GM23338 (cell line): ENCODE data around the gene C12orf54. TPM values are rescaled to one million over a fixed set of nuclear protein-coding genes. Genes with fewer than 3 reads are reported as not detected.
"Not testable (repeated sequence)": the region's sequence is repeated elsewhere in the genome, so short reads cannot be mapped to it uniquely, and the experiment has no call there.

Experiments used
- ATAC-seq: fragments of 200-7000 bp; cut with Tn5 transposase; 3 replicates; pipeline ENCODE4 v1.9.1; 2020
- DNase-seq: peaks from one replicate; pipeline ENCODE4 v3.0.0-alpha.2; 2015; ENCODE audit warnings: low spot score
- H2AFZ ChIP-seq: fragments of 200-600 bp; sonication (generic); 2 replicates; pipeline ENCODE4 v1.8.0; 2016; ENCODE audit warnings: antibody characterized with exemption, mild to moderate bottlenecking, moderate library complexity
- H3F3A ChIP-seq: fragments of 200-600 bp; sonication (generic); replicated peaks from 2 replicates; pipeline ENCODE4 v1.8.0; 2017; ENCODE audit warnings: antibody characterized with exemption, mixed run types, low read depth
- H3K27ac ChIP-seq: fragments of 200-600 bp; sonication (generic); 2 replicates; pipeline ENCODE4 v1.6.1; 2016; ENCODE audit warnings: low read depth
- H3K27me3 ChIP-seq: fragments of 200-600 bp; sonication (generic); 2 replicates; pipeline ENCODE4 v1.8.0; 2016; ENCODE audit warnings: mild to moderate bottlenecking, mixed run types, moderate library complexity; ENCODE audit not compliant: insufficient read depth
- H3K36me3 ChIP-seq: fragments of 200-600 bp; sonication (generic); 2 replicates; pipeline ENCODE4 v1.8.0; 2016; ENCODE audit warnings: mild to moderate bottlenecking; ENCODE audit not compliant: insufficient read depth
- H3K4me1 ChIP-seq: fragments of 200-600 bp; sonication (generic); 2 replicates; pipeline ENCODE4 v1.8.0; 2016; ENCODE audit warnings: mild to moderate bottlenecking, moderate library complexity; ENCODE audit not compliant: insufficient read depth
- H3K4me2 ChIP-seq: fragments of 200-600 bp; sonication (generic); 2 replicates; pipeline ENCODE4 v1.7.1; 2017; ENCODE audit warnings: mixed run types
- H3K4me3 ChIP-seq: fragments of 200-600 bp; sonication (generic); 2 replicates; pipeline ENCODE4 v1.6.1; 2016; ENCODE audit warnings: mixed run types
- H3K79me2 ChIP-seq: fragments of 200-600 bp; sonication (generic); replicated peaks from 2 replicates; pipeline ENCODE4 v1.8.0; 2017; ENCODE audit warnings: mild to moderate bottlenecking; ENCODE audit not compliant: insufficient read depth
- H3K9me2 ChIP-seq: fragments of 200-600 bp; sonication (generic); 2 replicates; pipeline ENCODE4 v1.8.0; 2017; ENCODE audit not compliant: insufficient read depth
- H4K20me1 ChIP-seq: fragments of 200-600 bp; sonication (generic); replicated peaks from 2 replicates; pipeline ENCODE4 v1.8.0; 2017; ENCODE audit warnings: mild to moderate bottlenecking; ENCODE audit not compliant: insufficient read depth
- H3K27ac Mint-ChIP-seq: 2 replicates; pipeline ENCODE4 v1.8.0; 2020; ENCODE audit warnings: inconsistent platforms, mild to moderate bottlenecking, moderate library complexity, mixed read lengths
- H3K27me3 Mint-ChIP-seq: 3 replicates; pipeline ENCODE4 v1.8.0; 2022; ENCODE audit warnings: low read depth, mild to moderate bottlenecking, moderate library complexity, mixed read lengths, inconsistent platforms; ENCODE audit not compliant: insufficient read depth, poor library complexity
- H3K36me3 Mint-ChIP-seq: 3 replicates; pipeline ENCODE4 v1.8.0; 2021; ENCODE audit warnings: low read depth, mild to moderate bottlenecking, inconsistent platforms, moderate library complexity, mixed read lengths
- H3K4me1 Mint-ChIP-seq: 3 replicates; pipeline ENCODE4 v1.8.0; 2020; ENCODE audit warnings: mild to moderate bottlenecking, inconsistent platforms, mixed read lengths
- H3K4me3 Mint-ChIP-seq: 3 replicates; pipeline ENCODE4 v1.8.0; 2021; ENCODE audit warnings: moderate library complexity, mild to moderate bottlenecking, inconsistent platforms, mixed read lengths
- H3K9me3 Mint-ChIP-seq: 3 replicates; pipeline ENCODE4 v1.8.0; 2020; ENCODE audit warnings: moderate library complexity, mild to moderate bottlenecking, inconsistent platforms, mixed read lengths
- CREB1 ChIP-seq: fragments of 250-450 bp; sonication (Bioruptor Pico); IDR thresholded peaks from 2 replicates; pipeline ENCODE4 v1.5.0; 2020; ENCODE audit warnings: low read depth, mild to moderate bottlenecking, moderate library complexity
- NANOG ChIP-seq: IDR thresholded peaks from 2 replicates; pipeline ENCODE4 v1.6.1; 2016; ENCODE audit warnings: antibody characterized with exemption, borderline replicate concordance
- POLR2AphosphoS5 ChIP-seq: IDR thresholded peaks from 2 replicates; pipeline ENCODE4 v1.6.1; 2016; ENCODE audit warnings: antibody characterized with exemption, low read depth
- STAT1 ChIP-seq: IDR thresholded peaks from one replicate; pipeline ENCODE4 v1.6.1; 2016; ENCODE audit warnings: antibody characterized with exemption; ENCODE audit not compliant: unreplicated experiment
- ZNF462 ChIP-seq: fragments of 250-450 bp; sonication (Bioruptor Pico); IDR thresholded peaks from 2 replicates; pipeline ENCODE4 v1.5.0; 2020; ENCODE audit warnings: mild to moderate bottlenecking, moderate library complexity
- polyA plus RNA-seq: library from polyadenylated mRNA; unstranded; fragments of >200 nt; fragmentation: Nextera tagmentation; extraction: Ambion mirVana; gene quantifications from 2 replicates; pipeline ENCODE4 v1.2.1, GENCODE V29; 2016
- total RNA-seq: library from RNA; depleted of rRNA; stranded (reverse); fragments of >200 nt; shearing (Covaris generic); gene quantifications from 2 replicates; pipeline ENCODE4 v1.2.3, GENCODE V29; 2014
- TF ChIP-seq, protein P1 (sequence below), 2 experiments: fragments of 200-600 bp in 1 of 2; sonication (generic) in 1 of 2; conservative IDR thresholded peaks; 2 replicates each; pipeline versions ENCODE4 v1.5.1 to v1.6.1; 2016 to 2017; ENCODE audit warnings: antibody characterized with exemption in 2 of 2, low read depth in 2 of 2, mild to moderate bottlenecking in 2 of 2, moderate library complexity in 1 of 2

C12orf54 gene
- total and polyA plus RNA-seq, 2 experiments from 2014 or later = not detected

GRCh38 chr12:48506836-48507235 lies 24.5 kb downstream of the C12orf54 start:
- ATAC-seq, H3K4me3 ChIP-seq, H3K79me2 ChIP-seq, H3K4me1 Mint-ChIP-seq, H3K27ac ChIP-seq, H3K9me2 ChIP-seq, H3K4me3 Mint-ChIP-seq, H3F3A ChIP-seq, H4K20me1 ChIP-seq, H2AFZ ChIP-seq, H3K36me3 Mint-ChIP-seq, H3K4me2 ChIP-seq, H3K36me3 ChIP-seq, DNase-seq, H3K4me1 ChIP-seq, H3K27me3 Mint-ChIP-seq, H3K27ac Mint-ChIP-seq, H3K27me3 ChIP-seq: not testable (repeated sequence)
- H3K9me3 Mint-ChIP-seq = peaks cover 40% of the 10 kb centered on the region

DNA sequence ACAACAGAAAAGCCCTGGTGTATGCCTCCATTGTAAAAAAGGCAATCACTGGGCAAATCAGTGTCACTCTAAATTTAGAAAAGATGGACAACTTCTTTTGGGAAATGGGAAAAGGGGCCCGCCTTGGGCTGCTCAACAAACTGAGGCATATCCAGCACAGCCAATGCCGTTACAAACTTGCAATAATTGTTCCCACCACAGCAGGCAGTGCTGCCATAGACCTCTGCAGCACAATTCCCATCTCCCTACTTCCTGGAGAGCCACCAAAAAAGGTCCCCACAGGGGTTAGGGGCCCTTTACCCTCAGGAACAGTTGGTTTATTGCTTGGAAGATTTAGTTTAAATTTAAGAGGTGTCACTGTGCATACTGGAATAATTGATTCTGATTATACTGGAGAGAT lies 26.7 kb downstream of the C12orf54 start:
- H4K20me1 ChIP-seq = no peaks in the 10 kb centered on the region
- H3F3A ChIP-seq = no peaks in the 10 kb centered on the region
- Mint-ChIP-seq H3K36me3 (no peaks in the 10 kb centered on the region; the same call in 2 of the 3 replicates), H3K4me3 (no peak overlapping the region), H3K4me1 (no peaks in the 10 kb centered on the region), H3K27me3 (no peaks in the 10 kb centered on the region), H3K27ac (no peak overlapping the region), H3K9me3 (peaks cover 34% of the 10 kb centered on the region)
- no peak overlapping the region for H2AFZ ChIP-seq
- H3K36me3 ChIP-seq = no peaks in the 10 kb centered on the region
- no peaks in the 10 kb centered on the region for H3K79me2 ChIP-seq
- H3K4me3 ChIP-seq = no peak overlapping the region
- no peak for DNase-seq
- H3K4me2 ChIP-seq = no peak overlapping the region
- peaks cover 10% of the 10 kb centered on the region; the same call in 1 of the 2 replicates for H3K9me2 ChIP-seq
- no peak for TF ChIP-seq STAT1
- TF ChIP-seq, protein P1, sequence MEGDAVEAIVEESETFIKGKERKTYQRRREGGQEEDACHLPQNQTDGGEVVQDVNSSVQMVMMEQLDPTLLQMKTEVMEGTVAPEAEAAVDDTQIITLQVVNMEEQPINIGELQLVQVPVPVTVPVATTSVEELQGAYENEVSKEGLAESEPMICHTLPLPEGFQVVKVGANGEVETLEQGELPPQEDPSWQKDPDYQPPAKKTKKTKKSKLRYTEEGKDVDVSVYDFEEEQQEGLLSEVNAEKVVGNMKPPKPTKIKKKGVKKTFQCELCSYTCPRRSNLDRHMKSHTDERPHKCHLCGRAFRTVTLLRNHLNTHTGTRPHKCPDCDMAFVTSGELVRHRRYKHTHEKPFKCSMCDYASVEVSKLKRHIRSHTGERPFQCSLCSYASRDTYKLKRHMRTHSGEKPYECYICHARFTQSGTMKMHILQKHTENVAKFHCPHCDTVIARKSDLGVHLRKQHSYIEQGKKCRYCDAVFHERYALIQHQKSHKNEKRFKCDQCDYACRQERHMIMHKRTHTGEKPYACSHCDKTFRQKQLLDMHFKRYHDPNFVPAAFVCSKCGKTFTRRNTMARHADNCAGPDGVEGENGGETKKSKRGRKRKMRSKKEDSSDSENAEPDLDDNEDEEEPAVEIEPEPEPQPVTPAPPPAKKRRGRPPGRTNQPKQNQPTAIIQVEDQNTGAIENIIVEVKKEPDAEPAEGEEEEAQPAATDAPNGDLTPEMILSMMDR (conservative IDR thresholded peaks at IDR 0.05; ENCODE audit: low read depth in 2 of 2) = no peak
- no peak for TF ChIP-seq POLR2AphosphoS5
- no peak overlapping the region for H3K27ac ChIP-seq
- no peaks in the 10 kb centered on the region for H3K27me3 ChIP-seq
- no peaks in the 10 kb centered on the region for H3K4me1 ChIP-seq
- ATAC-seq = no peak

GRCh38 chr12:48510111-48510510 lies 27.8 kb downstream of the C12orf54 start:
- H3K4me2 ChIP-seq = no peak overlapping the region
- peaks cover 10% of the 10 kb centered on the region; the same call in 1 of the 2 replicates for H3K9me2 ChIP-seq
- H3K27ac ChIP-seq = no peak overlapping the region
- no peak for DNase-seq
- H3K4me1 ChIP-seq = no peaks in the 10 kb centered on the region
- no peaks in the 10 kb centered on the region for H3F3A ChIP-seq
- H3K36me3 Mint-ChIP-seq = no peaks in the 10 kb centered on the region; the same call in 2 of the 3 replicates
- H3K4me1 Mint-ChIP-seq = no peaks in the 10 kb centered on the region
- no peaks in the 10 kb centered on the region; the same call in 1 of the 2 replicates for H3K36me3 ChIP-seq
- no peak overlapping the region for H3K4me3 ChIP-seq
- peaks cover 40% of the 10 kb centered on the region for H3K9me3 Mint-ChIP-seq
- TF ChIP-seq STAT1 = no peak
- no peak for TF ChIP-seq CREB1 (CRISPR knock-in tag)
- TF ChIP-seq NANOG = no peak
- TF ChIP-seq ZNF462 (CRISPR knock-in tag) = no peak
- H3K79me2 ChIP-seq = no peaks in the 10 kb centered on the region
- no peaks in the 10 kb centered on the region for H4K20me1 ChIP-seq
- H3K27me3 Mint-ChIP-seq = no peaks in the 10 kb centered on the region
- H3K27me3 ChIP-seq = no peaks in the 10 kb centered on the region
- no peak overlapping the region for H3K27ac Mint-ChIP-seq
- no peak overlapping the region for H3K4me3 Mint-ChIP-seq
- H2AFZ ChIP-seq = no peak overlapping the region
- no peak for ATAC-seq
